ENCODE measurements around the gene RAMP2.
"Not testable (repeated sequence)": the region's sequence is repeated elsewhere in the genome, so short reads cannot be mapped to it uniquely, and the experiment has no call there.

RAMP2 gene, protein sequence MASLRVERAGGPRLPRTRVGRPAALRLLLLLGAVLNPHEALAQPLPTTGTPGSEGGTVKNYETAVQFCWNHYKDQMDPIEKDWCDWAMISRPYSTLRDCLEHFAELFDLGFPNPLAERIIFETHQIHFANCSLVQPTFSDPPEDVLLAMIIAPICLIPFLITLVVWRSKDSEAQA

DNA sequence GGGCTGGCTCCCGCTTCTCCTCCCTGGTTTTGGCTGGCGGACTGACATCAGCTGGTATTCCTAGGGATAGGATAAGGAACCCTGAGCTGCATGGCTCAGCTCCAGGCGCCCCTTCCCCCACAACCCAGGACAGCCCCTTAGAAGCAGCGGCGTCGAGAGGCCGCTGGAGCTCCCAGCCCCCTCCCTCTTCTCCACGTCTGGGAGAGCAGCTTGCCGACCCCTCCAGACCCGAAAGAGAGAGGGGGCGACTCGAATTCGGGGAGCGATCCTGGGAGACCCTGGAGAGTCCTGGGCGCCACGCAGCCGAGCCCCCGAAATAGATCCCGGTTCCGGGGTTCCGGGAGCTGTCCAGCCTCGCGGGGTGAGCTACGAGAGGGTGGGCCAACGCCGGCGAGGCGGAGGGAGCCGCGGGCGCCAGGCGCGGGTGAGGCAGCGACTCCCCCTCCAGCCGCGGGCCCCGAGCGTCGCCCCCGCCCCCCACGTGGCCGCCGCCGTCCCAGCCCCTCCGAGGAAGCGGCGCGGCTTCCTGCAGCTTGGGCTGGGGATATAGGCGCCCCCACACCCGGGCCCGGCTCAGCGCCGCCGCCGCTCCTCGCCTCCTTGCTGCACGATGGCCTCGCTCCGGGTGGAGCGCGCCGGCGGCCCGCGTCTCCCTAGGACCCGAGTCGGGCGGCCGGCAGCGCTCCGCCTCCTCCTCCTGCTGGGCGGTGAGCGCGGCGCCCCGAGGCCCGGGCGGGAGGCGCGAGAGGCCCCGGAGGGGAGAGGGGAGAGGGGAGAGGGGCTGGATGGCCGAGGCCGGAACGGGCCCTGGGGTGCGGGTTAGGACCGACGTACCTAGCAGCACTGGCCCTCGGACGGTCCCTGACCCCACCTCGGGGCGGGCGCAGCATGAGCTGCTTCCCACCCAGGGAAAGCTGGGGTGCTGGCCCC lies at the start of gene RAMP2:
RAMP2 (plus strand) TSS at position 576 of the 930 bp plus-strand sequence; CDS start at position 611, 35 bp downstream.
- no peak for DNase-seq (ENCODE audit: low read depth in 2 of 2)

DNA sequence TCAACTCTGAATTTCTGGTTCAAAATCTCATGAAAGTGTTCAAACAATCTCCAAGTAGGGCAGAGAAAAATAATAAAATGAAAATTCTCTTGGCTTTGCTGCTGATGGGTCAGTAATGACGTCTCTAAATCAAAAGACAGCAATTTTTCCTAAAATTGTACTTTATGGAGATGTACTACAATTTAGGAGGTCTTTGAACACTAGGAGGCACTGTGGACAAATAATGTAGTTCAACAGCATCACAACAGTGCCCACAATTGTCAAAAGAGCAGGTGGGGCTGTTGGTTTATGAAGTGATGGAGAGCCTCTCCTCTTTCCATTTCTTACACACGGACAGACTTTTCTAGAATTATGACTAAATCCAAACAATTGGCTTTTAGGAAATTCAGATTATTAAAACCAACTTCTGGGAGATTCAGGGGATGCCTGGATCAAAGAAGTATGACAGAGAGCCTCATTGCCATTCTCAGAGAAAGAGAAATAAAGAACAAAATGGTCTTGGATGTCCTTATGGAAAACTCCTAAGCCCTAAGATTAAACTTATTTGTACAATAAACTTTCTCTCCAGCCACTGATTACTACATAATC lies 39.9 kb upstream of the RAMP2 start:
- DNase-seq (ENCODE audit: low read depth in 2 of 2): no peak

DNA sequence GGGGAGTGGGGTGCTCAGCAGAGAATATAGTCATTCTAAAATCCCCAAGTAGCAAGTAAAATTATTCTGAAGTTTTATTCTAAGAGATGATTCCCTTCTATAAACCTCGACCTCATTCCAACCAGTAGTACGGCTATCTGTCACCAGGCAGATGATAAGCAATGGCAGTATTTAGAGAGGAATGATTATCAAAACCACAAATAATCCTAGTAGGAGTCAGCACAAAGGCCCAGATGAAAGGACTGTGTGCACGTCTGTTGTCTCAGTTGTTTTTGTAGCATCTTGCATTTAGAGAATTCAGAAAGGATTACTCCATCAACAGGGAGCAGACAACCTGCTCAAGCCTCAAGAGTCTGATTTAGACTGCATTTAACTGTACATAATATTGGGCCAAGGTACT lies 37.4 kb upstream of the RAMP2 start:
- no peak for DNase-seq (ENCODE audit: low read depth in 2 of 2)

DNA sequence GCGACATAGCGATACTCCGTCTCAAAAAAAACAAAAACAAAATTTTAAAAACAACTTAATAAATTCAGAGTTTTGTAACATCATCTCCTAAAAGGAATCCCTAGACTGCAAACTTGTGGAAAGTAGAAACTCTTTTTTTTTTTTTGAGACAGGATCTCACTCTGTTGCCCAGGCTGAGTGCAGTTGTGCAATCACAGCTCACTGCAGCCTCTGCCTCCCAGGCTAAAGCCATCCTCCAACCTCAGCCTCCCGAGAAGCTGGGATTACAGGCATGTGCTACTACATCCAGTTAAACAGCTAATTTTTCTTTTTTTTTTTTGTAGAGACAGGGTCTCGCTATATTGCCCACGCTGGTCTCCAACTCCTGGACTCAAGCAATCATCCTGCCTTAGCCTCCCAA lies 35.9 kb upstream of the RAMP2 start:
- DNase-seq (ENCODE audit: low read depth in 2 of 2): no peak

DNA sequence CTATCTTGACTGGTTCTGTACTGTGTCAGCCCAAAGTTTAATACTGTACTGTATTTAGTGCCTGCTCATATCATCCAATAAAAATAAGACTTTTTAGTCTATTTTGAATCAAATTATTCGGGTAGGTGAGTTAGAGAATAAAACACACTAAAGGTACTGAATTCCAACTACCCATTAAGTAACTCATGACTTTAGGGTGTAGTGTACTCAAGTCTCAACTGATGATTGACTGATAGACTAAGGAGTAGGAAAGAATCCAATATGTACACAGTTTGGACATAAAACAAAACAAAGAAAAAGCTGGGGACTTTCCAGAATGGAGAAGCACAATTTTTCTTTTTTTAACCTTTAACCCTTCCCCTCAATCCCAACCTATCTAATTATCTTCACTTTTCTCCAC lies 20.3 kb upstream of the RAMP2 start:
- DNase-seq (ENCODE audit: low read depth in 2 of 2): no peak

DNA sequence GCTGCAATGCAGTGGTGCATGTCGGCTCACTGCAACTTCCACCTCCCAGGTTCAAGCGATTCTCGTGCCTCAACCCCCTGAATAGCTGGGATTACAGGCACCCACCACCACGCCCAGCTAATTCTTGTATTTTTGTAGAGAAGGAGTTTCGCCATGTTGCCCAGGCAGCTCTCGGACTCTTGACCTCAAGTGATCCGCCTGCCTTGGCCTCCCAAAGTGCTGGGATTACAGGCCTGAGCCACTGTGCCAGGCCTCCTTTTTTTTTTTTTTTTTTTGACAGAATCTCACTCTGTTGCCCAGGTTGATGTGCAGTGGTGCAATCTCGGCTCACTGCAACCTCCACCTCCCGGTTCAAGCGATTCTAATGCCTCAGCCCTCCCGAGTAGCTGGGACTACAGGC lies 18.1 kb upstream of the RAMP2 start:
- not testable (repeated sequence) for DNase-seq (ENCODE audit: low read depth in 2 of 2)

DNA sequence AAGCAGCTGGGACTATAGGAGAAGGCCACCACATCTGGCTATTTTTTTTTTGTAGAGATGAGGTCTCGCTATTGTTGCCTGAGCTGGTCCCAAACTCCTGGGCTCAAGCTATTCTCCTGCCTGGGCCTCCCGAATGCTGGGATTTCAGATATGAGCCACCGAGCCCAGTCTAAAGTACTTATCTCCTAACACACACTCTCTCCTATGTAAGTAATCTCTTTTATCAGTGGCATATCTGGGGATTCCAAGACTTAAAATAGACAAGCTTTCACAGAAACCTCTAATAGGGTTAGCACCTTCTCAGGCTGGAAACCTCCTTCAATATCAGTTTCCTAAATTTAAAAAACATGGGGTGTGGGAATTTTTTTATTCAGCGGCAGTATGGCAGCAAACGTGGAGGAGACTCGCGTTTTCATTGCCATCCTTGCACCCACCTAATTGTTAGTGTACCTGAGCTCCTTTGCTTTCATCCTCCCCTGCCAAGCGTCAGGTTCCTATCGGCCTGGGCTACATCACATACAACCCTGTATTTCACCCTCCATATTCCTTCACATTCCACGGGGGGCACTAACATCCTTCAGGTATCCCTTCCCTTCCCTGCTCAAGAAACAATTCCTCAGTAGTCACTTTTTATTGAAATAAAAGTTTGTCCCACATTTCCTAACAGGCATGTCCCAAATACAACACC lies 17.3 kb upstream of the RAMP2 start:
- no peak for DNase-seq (ENCODE audit: low read depth in 2 of 2)

DNA sequence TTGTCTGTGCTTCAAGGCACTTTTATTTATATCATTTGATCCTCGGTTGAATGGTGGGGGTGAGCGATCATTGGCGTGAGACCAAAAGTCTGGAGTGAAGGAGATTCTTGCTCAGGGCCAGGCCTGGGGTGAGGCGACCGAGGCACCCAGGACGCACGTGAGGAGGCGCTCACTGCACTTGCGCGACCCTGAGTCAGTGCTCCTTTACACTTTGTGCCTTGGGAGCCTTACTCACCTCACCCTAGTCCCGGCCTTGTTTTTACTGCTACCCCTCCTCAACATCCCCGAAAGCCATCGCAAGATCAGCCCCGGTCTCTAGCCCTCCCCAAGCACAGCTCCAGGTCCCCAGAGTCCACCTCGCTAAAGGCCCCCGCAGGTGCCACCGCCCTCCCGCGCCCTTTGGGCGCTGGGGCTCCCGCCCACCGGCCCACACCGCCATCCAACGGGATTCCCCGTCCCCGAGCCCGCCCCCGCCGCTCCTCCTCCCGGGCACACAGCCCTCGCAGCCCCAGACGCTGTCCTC lies 16.7 kb upstream of the RAMP2 start:
- DNase-seq (ENCODE audit: low read depth in 2 of 2): peak; percentile 59 to 60

DNA sequence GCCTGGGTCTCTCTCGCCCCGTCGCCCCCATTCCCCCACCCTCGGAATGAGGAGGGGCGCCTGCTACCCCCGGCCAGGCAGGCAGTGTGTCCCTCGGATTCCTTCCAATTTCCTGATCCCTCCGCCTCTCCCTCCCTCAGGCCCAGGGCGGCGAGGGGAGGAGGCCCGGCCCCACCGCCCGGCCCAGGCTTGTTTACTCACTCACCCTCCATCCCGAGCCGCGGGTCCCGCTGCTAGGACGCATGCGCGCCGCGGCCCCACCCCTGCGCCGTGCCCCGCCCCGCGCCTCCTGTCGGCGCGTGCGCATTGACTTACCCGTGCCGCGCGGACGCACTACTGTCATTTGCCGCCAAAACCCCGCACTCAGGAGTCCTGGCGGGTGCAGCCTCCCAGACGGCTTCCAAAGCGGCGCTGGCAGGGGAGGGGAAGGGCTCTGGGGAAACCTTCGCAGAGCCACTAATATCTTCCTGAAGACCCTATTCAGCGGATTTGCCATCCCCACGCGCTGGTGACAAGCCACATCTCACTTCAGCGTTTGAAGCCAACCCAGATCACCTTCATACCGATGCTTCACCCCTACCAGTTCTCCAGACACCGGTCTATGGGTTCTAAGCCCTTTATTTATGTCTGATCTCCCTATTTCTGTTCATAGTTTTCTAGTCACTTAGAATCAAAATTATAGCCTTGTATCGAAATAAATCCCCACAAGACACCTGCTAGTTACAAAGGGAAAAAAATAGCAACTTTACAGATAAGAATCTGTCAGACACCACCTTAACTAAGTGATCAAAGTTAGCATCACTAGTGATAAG lies 16.0 kb upstream of the RAMP2 start, which contains the start of gene EZH1:
EZH1 (minus strand) TSS at position 235 of the 812 bp plus-strand sequence. CDS start 16,099 bp downstream, outside the sequence.
- DNase-seq (ENCODE audit: low read depth in 2 of 2): peak; percentile 89 to 91

DNA sequence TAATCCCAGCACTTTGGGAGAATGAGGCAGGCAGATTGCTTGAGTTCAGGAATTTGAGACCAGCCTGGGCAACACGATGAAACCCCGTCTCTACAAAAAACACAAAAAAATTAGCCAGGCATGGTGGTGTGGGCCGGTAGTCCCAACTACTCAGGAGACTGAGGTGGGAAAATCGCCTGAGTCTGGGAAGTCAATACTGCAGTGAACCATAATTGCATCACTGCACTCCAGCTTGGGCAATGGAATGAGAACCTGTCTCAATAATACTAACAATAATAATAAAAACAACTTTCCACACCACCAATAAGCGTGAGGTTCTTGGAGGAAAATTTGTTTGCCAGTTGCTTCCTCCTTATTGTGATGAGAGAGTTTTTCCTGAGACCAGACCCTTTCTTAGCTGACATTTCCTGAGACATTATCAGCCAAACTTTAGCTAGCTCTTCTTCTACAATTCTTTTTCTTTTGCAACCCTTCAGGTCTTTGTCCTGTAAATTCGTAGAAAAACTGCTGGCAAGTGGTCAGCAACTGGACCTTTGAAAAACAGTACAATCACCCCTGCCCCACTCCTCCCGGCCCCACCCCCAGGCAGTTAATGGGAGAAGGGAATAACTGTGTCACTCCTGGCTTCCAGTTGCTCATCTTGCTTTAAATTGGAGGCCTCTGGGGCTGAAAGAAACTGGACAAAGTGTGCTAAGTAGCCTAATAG lies 12.7 kb upstream of the RAMP2 start:
- DNase-seq (ENCODE audit: low read depth in 2 of 2): no peak

DNA sequence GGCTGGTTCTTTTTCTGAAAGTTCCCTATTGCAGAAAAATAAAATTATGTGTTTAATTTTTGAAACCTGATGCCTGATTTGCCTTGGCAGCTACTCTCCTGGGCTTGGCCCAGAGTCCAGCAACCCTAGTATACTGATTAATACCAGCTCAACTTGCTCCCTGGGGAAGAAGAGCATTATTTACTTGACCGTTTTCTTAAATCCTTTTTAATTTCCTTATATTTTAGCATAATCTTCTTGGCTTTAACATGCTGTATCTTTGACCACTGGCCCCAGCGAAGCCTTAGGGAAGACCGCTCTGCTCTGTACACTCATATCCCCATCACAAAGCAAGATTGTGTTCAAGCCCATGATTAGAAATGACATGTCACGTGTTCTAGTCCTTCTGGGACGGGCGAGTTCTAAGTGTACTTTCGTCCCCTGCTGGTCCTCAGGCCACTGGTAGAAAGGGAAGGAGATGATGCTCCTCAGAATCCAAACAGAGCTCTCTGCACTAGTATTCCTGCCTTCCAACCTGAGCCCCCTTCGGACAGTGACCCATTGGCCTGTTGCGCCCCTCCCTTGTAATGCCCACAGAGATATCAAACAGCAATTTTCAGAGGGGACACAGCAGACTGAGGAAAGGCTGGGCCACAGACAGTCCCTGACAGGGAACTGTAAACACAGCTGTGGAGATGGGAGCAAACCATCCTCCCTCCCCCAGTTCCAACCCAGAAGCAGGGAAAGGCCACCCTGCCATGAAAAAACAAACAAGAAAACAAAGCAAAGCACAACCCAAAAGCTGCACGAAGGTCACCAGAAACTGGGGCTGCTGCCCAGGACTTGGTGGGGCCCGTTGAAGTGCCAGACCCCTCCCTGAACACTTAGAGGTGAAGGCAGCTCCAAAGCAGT lies 11.9 kb upstream of the RAMP2 start:
- DNase-seq (ENCODE audit: low read depth in 2 of 2): no peak

DNA sequence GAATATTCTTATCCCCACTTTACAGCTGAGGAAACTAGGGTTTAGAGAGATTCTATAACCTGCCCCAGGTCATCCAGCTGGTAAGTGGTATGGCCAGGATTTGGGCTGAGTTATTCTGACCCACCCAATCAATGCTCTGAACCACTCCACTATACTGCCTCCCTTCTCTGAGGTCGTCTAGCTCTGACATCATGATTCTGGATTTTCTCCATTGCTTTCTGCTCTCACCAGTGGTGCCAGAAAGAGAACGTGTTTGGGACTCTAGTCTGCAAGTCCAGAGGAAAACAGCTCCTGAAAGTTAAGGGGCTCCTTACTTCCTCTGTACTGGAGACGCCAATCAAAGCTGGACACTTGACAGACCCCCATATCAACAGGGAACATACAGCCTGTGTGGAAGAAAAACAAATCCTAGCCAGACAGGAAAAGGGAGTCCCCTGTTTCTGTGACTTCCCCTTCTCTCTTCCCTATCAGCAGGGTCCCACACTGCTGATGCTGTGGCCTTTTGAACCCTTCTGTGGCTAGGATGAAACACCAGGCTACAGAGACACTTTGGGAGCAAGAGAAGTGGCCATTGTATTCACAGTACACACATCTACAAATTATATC lies 10.2 kb upstream of the RAMP2 start:
- no peak for DNase-seq (ENCODE audit: low read depth in 2 of 2)

DNA sequence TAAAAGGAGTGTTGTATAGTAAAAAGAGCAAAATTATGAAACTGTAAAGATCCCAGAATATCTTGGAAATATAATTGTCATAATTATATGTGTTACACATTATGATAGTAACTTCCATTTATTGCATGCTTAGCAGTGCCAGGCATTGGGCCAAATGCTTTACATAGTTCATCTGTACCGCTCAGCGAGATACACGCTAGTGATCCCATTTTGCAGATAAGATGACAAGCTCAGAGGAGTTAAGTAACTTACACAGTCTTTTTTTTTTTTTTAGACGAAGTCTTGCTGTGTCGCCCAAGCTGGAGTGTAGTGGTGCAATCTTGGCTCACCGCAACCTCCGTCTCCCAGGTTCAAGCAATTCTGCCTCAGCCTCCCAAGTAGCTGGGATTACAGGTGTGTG lies 9.4 kb upstream of the RAMP2 start:
- no peak for DNase-seq (ENCODE audit: low read depth in 2 of 2)

DNA sequence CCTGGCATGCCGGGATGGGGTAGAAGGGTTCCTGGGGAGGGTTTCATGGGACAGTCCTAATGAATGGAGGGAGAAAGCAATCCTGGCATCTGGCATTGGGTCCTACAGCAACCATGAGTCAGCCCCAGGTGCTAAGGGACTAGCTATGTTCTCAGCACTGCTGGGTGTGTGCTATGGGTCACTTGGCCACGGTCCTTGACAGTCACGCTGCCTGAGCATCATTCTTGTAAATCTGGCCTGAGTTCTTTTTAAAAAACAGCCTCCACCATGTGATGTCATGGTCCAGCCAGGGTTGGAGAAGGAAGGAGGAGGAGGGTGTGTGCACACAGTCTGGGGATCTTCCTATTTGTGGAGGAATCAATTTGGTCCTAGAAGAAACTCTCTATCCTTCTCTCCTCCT lies 6.2 kb upstream of the RAMP2 start:
- no peak for DNase-seq (ENCODE audit: low read depth in 2 of 2)

DNA sequence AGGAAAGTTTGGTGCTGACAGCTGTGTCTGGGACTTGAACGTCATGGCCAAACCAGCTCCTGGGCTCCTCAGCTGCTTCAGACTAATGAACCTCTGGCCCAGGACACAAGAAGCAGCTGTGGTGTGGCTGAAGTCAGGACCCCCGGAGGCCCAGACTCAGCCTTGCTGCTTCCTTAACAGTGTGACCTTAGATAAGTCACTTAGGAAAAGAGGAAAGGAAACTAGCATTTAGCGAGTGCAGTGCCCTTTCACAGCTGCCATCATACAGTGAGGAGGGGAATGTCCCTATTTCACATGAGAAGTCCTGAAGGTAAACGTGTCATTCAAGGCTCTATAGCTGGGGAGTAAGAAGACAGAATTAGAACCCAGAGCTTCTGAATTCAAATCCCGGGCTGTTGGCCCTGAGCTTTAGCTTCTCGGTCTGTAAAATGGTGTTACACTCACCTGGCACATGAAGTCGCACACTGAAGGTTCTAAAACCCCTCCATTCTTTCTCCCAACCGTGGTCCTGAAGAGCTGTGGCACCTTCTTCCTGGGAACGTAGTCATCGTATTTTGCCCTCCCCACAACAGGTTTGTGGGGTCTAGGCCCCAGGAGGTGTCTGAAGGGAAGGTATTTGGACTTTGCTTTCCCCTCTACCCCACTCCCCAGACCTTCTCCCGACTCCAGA lies 910 bp upstream of the RAMP2 start:
- DNase-seq (ENCODE audit: low read depth in 2 of 2): no peak

DNA sequence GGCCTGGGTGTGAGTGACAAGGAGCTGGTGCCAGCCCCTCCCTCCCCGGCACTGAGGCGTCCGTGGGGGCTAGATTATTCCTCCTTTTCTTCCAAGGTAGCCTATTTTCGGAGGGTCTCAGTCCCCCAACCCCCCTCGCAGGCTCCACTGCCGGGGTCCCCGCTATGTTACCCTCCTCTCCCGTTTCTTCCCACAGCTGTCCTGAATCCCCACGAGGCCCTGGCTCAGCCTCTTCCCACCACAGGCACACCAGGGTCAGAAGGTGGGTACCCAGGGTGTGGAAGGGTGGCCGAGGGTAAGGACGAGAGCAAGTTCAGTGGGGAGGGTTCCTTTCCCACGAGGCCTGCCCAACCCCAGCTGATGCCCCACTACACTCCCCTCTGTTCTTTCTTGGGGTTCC lies 611 bp downstream of the RAMP2 start:
- no peak for DNase-seq (ENCODE audit: low read depth in 2 of 2)

DNA sequence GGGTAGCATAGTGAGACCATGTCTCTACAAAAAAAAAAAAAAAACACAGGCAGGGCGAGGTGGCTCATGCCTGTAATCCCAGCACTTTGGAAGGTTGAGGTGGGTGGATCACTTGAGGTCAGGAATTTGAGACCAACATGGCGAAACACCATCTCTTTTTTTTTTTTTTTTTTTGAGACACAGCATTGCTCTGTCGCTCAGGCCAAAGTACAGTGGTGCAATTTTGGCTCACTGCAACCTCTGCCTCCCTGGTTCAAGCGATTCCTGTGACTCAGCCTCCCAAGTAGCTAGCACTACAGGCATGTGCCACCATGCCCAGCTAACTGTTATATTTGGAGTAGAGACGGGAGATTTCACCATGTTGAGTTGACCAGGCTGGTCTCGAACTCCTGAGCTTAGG lies 5.1 kb downstream of the RAMP2 start:
- DNase-seq (ENCODE audit: low read depth in 2 of 2): no peak

DNA sequence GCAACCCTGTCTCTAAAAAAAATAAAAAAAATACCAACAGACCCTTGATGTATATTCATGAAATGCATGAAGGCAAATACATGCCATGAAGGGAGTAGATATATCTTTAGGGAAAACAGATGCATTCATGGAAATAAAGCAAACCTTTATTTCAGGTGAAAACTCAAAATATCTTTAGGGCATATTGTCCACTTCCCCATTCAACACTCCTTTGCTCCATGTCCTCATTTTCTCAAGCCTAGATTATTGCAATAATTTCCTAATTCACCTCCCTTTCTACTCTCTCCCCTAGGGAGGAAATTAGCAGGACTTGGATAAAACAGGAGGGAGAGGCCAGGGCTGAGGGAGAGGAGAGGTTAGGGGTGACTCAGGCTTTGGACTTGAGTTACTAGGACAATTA lies 6.5 kb downstream of the RAMP2 start:
- no peak for DNase-seq (ENCODE audit: low read depth in 2 of 2)

Data from stimulated activated CD8-positive, alpha-beta memory T cell treated with anti-CD3 and anti-CD28 coated beads, Interleukin-15, amount 100 ng/mL, for 48 hours (primary cell).